GM23248 (cell line): Measurements from ENCODE around the gene CLDN4. TPM values are rescaled to one million over a fixed set of nuclear protein-coding genes. Genes with fewer than 3 reads are reported as not detected.

ENCODE experiments used
- DNase-seq: peaks from one replicate; pipeline ENCODE4 v3.0.0-alpha.2; 2015
- H2AFZ ChIP-seq: fragments of 200-600 bp; sonication (generic); 2 replicates; pipeline ENCODE4 v1.6.1; 2016; ENCODE audit warnings: antibody characterized with exemption
- H3F3A ChIP-seq: fragments of 200-600 bp; sonication (generic); 2 replicates; pipeline ENCODE4 v1.6.1; 2016; ENCODE audit warnings: mild to moderate bottlenecking, antibody characterized with exemption, mixed run types; ENCODE audit not compliant: insufficient read depth
- H3K27ac ChIP-seq: fragments of 200-600 bp; sonication (generic); 2 replicates; pipeline ENCODE4 v1.5.1; 2016; ENCODE audit warnings: mild to moderate bottlenecking
- H3K27me3 ChIP-seq: fragments of 200-600 bp; sonication (generic); replicated peaks from 2 replicates; pipeline ENCODE4 v1.6.1; 2016; ENCODE audit warnings: mild to moderate bottlenecking; ENCODE audit not compliant: insufficient read depth
- H3K36me3 ChIP-seq: fragments of 200-600 bp; sonication (generic); 2 replicates; pipeline ENCODE4 v1.6.1; 2016; ENCODE audit warnings: low read depth, mild to moderate bottlenecking
- H3K4me1 ChIP-seq: fragments of 200-600 bp; sonication (generic); 2 replicates; pipeline ENCODE4 v1.6.1; 2016; ENCODE audit warnings: mild to moderate bottlenecking; ENCODE audit not compliant: insufficient read depth
- H3K4me2 ChIP-seq: fragments of 200-600 bp; sonication (generic); one replicate; pipeline ENCODE4 v1.6.1; 2016; ENCODE audit warnings: mild to moderate bottlenecking; ENCODE audit not compliant: unreplicated experiment
- H3K4me3 ChIP-seq: fragments of 200-600 bp; sonication (generic); 2 replicates; pipeline ENCODE4 v1.5.1; 2016; ENCODE audit warnings: mild to moderate bottlenecking
- H3K79me2 ChIP-seq: fragments of 200-600 bp; sonication (generic); 2 replicates; pipeline ENCODE4 v1.6.1; 2016; ENCODE audit warnings: mild to moderate bottlenecking; ENCODE audit not compliant: insufficient read depth
- H3K9ac ChIP-seq: fragments of 200-600 bp; sonication (generic); 2 replicates; pipeline ENCODE4 v1.6.1; 2016; ENCODE audit warnings: mild to moderate bottlenecking
- H3K9me2 ChIP-seq: fragments of 200-600 bp; sonication (generic); 2 replicates; pipeline ENCODE4 v1.6.1; 2016; ENCODE audit warnings: mixed run types, mild to moderate bottlenecking, moderate library complexity; ENCODE audit not compliant: insufficient read depth
- H3K9me3 ChIP-seq: fragments of 200-600 bp; sonication (generic); one replicate; pipeline ENCODE4 v1.6.1; 2017; ENCODE audit warnings: low read depth
- H4K20me1 ChIP-seq: fragments of 200-600 bp; sonication (generic); 2 replicates; pipeline ENCODE4 v1.6.0; 2016; ENCODE audit not compliant: insufficient read depth
- EZH2 ChIP-seq: fragments of 200-600 bp; sonication (generic); IDR thresholded peaks from 2 replicates; pipeline ENCODE4 v1.6.1; 2018; ENCODE audit warnings: antibody characterized with exemption, mild to moderate bottlenecking; ENCODE audit not compliant: insufficient read depth, poor library complexity, severe bottlenecking
- EZH2phosphoT487 ChIP-seq: fragments of 200-600 bp; sonication (generic); IDR thresholded peaks from 2 replicates; pipeline ENCODE4 v1.6.1; 2018; ENCODE audit warnings: antibody characterized with exemption, moderate library complexity, mild to moderate bottlenecking, low read depth; ENCODE audit not compliant: insufficient read depth
- WGBS, 2 experiments: methylation state at CpG; one replicate each; pipeline ENCODE4 v1.1.6; 2015 to 2017; ENCODE audit warnings: low lambda C conversion rate in 2 of 2, low coverage in 1 of 2; ENCODE audit errors: missing lambda C conversion rate in 2 of 2; 5-methylcytosine and 5-hydroxymethylcytosine counted together
- in situ Hi-C: fragments of 300-500 bp; cut with MboI; formaldehyde crosslinking; loops from 2 replicates; pipeline ENCODE4 v1.15.0; 2020
- polyA plus RNA-seq: library from polyadenylated mRNA; unstranded; fragments of >200 nt; fragmentation: Nextera tagmentation; extraction: Ambion mirVana; gene quantifications from 2 replicates; pipeline ENCODE4 v1.2.1, GENCODE V29; 2016
- total RNA-seq: library from RNA; depleted of rRNA; stranded (reverse); fragments of >200 nt; shearing (Covaris generic); gene quantifications from 2 replicates; pipeline ENCODE4 v1.2.3, GENCODE V29; 2014

The CLDN4 gene
- total and polyA plus RNA-seq, 2 experiments from 2014 or later = 0.10 TPM; not detected in 1

DNA sequence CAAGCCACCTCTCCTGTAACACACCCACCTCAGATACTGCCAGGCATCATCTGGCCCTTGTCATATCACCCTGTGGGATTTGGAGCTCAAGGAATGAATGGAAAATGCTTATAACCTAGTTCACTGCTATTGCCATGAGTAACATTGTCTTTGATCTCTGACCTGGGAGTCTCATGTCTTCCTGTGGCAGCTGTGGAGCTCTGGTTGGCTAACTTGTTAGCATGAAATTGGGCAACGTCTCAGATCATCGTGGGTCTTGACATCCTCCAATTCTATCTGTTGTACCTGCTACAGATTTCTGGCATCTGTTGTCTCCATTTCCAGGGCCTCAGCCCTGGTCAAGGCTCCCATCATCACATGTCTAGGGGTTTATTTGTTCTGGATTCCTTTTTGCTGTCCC is 28.0 kb downstream of the CLDN4 start:
- TF ChIP-seq EZH2phosphoT487 = no peak
- no peak for TF ChIP-seq EZH2
- 32 to 35% methylated on average over 2 of the region's 2 CpGs for WGBS, 2 experiments
- H3K4me3 ChIP-seq = no peak overlapping the region
- H3K9me3 ChIP-seq = no peaks in the 10 kb centered on the region
- H3K4me1 ChIP-seq = no peaks in the 10 kb centered on the region
- peak; percentile 36 for DNase-seq
- H3K79me2 ChIP-seq = no peaks in the 10 kb centered on the region
- H2AFZ ChIP-seq = no peak overlapping the region
- H3K9ac ChIP-seq = no peak overlapping the region
- H3K27ac ChIP-seq = no peak overlapping the region
- H3K27me3 ChIP-seq = no peaks in the 10 kb centered on the region
- in situ Hi-C loops = loop anchor here (25.0 kb wide), 2 partner anchors 247 to 528 kb away; partner anchors contain the start of gene MLXIPL
- no peaks in the 10 kb centered on the region for H3K36me3 ChIP-seq
- no peaks in the 10 kb centered on the region for H4K20me1 ChIP-seq
- H3K9me2 ChIP-seq = no peaks in the 10 kb centered on the region
- no peaks in the 10 kb centered on the region for H3F3A ChIP-seq
- no peak overlapping the region for H3K4me2 ChIP-seq

DNA sequence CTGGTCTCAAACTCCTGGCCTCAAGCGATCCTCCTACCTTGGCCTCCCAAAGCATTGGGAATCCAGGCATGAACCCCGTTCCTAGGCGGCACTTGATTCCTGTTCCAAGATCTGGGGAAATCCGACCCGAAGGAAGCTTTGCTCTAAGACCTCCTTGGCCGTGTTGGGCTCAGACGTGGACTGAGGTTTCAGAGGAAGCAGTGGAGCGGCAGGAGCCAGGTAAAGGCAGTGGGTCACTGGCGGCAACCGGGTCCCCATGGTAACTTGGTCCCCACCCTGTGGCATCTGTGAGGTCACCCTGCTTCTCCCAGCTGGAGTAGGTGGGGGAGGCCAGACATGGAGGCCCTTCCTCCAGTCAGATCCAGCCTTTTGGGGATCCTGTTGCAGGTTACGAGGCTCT is 30.1 kb downstream of the CLDN4 start, which contains the start of gene TMEM270:
TSS of gene TMEM270 (plus strand) at position 301 of the 400 bp plus-strand sequence. CDS start at position 337, 36 bp downstream.
- H3K4me1 ChIP-seq = no peaks in the 10 kb centered on the region
- no peaks in the 10 kb centered on the region for H3K9me3 ChIP-seq
- H3K9ac ChIP-seq = no peak within 1 kb of the TSS
- H3K79me2 ChIP-seq = no peaks in the 10 kb centered on the region
- H3K27ac ChIP-seq = no peak within 1 kb of the TSS
- no peaks in the 10 kb centered on the region for H3K27me3 ChIP-seq
- no peak within 1 kb of the TSS for H3K4me3 ChIP-seq
- no peak within 1 kb of the TSS for H3K4me2 ChIP-seq
- TF ChIP-seq EZH2 (no peak), EZH2phosphoT487 (no peak)
- H2AFZ ChIP-seq = no peak within 1 kb of the TSS
- no peaks in the 10 kb centered on the region for H3F3A ChIP-seq
- H3K9me2 ChIP-seq = no peaks in the 10 kb centered on the region
- no peak for DNase-seq
- WGBS, 2 experiments = 87% methylated on average over 11 of the region's 11 CpGs
- in situ Hi-C loops = loop anchor here (25.0 kb wide), 2 partner anchors 249 to 526 kb away; partner anchors contain the start of gene MLXIPL
- no peaks in the 10 kb centered on the region for H3K36me3 ChIP-seq
- no peaks in the 10 kb centered on the region for H4K20me1 ChIP-seq

DNA sequence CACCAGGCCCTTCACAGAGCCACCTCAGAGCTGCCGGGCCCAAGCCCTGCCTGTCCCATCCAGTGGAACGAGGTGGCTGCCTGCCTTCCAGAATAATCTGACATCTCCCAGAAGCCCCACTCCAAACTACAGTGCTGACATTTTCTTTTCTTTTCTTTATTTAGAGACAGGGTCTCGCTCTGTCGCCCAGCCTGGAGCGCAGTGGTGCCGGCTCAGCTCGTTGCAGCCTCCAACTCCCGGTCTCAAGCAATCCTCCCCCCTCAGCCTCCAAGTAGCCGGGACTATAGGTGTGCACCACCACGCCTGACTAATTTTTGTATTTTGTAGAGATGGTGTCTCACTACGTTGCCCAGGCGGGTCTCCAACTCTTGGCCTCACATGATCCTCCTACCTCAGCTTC is 30.5 kb downstream of the CLDN4 start:
- H3F3A ChIP-seq = no peaks in the 10 kb centered on the region

DNA sequence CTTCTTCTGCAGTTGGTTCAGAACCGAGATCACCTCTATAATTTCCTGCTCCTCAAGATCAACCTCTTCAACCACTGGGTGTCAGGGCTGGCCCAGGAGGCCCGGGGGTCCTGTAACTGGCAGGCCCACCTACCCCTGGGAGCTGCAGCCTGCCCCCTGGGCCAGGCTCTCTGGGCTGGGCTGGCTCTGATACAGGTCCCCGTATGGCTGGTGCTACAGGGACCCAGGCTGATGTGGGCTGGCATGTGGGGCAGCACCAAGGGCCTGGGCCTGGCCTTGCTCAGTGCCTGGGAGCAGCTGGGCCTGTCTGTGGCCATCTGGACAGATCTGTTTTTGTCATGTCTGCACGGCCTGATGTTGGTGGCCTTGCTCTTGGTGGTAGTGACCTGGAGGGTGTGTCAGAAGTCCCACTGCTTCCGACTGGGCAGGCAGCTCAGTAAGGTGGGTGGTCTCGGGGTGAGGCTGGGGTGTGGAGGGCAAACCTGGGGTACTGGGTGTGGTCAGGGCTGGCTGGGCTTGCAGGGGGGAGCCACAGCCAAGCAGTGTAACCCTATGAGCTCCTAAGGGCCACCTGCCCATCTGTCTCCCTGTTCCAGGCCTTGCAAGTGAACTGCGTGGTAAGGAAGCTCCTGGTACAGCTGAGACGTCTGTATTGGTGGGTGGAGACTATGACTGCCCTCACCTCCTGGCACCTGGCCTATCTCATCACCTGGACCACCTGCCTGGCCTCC is 34.4 kb downstream of the CLDN4 start:
- Histone ChIP-seq H3K36me3 (no peaks in the 10 kb centered on the region), H3K4me2 (no peak overlapping the region), H4K20me1 (no peaks in the 10 kb centered on the region), H2AFZ (no peak overlapping the region), H3K9me2 (no peaks in the 10 kb centered on the region), H3K4me3 (no peak overlapping the region), H3K9ac (no peak overlapping the region), H3K27ac (no peak overlapping the region), H3K79me2 (no peaks in the 10 kb centered on the region), H3K27me3 (no peaks in the 10 kb centered on the region), H3K4me1 (no peaks in the 10 kb centered on the region), H3F3A (no peaks in the 10 kb centered on the region), H3K9me3 (no peaks in the 10 kb centered on the region)
- DNase-seq = no peak
- 59 to 64% methylated on average over 7 to 8 of the region's 8 CpGs for WGBS, 2 experiments
- in situ Hi-C loops = loop anchor here (25.0 kb wide), 2 partner anchors 253 to 522 kb away; partner anchors contain the start of gene MLXIPL
- TF ChIP-seq EZH2 = no peak
- no peak for TF ChIP-seq EZH2phosphoT487

More for the DNA sequence above, 30.5 kb downstream of the CLDN4 start:
- no peak overlapping the region for H3K27ac ChIP-seq
- no peak overlapping the region for H3K4me3 ChIP-seq
- no peaks in the 10 kb centered on the region for H4K20me1 ChIP-seq
- no peak overlapping the region for H2AFZ ChIP-seq
- no peaks in the 10 kb centered on the region for H3K9me3 ChIP-seq
- 89% methylated on average over 12 of the region's 12 CpGs for WGBS, 2 experiments
- no peak overlapping the region for H3K9ac ChIP-seq
- no peaks in the 10 kb centered on the region for H3K36me3 ChIP-seq
- H3K4me2 ChIP-seq = no peak overlapping the region
- DNase-seq = no peak
- TF ChIP-seq EZH2 (no peak), EZH2phosphoT487 (no peak)
- in situ Hi-C loops = loop anchor here (25.0 kb wide), 2 partner anchors 249 to 526 kb away; partner anchors contain the start of gene MLXIPL
- H3K79me2 ChIP-seq = no peaks in the 10 kb centered on the region
- no peaks in the 10 kb centered on the region for H3K9me2 ChIP-seq
- H3K27me3 ChIP-seq = no peaks in the 10 kb centered on the region
- no peaks in the 10 kb centered on the region for H3K4me1 ChIP-seq
